22Rv1 (cell line): Measurements from ENCODE around the gene IP6K3.

Source experiments
- H3K27ac ChIP-seq: fragments of 450-650 bp; 2 replicates; pipeline ENCODE4 v1.5.1; 2017
- CTCF ChIP-seq: fragments of 450-650 bp; IDR thresholded peaks from 2 replicates; pipeline ENCODE4 v1.5.1; 2017; ENCODE audit warnings: mild to moderate bottlenecking
- ZFX ChIP-seq: fragments of 450-650 bp; IDR thresholded peaks from 2 replicates; pipeline ENCODE4 v1.6.1; 2017; ENCODE audit warnings: antibody characterized with exemption, borderline replicate concordance

The IP6K3 gene

DNA sequence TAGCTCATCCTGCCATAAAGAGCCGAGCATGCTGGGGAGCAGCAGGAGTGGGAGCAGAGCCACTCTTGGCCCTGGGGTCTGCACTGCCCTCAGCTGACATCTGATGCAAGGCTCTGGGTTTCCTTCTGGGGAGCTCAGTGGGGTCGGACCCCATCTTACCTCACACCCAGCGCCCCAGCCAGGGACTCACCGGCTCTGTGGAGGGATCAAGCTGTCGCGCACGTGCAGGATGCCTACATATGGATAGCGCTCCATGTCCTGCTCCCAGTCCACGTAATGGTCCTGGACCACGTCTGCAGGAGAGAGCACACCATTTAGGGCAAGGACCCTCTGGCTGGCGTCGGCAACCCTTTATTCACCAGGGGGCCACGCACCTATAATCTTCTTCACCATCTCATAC, 30.1 kb upstream of the IP6K3 start:
- TF ChIP-seq ZFX, result no peak
- no peak for TF ChIP-seq CTCF
- no peak overlapping the region for H3K27ac ChIP-seq

DNA sequence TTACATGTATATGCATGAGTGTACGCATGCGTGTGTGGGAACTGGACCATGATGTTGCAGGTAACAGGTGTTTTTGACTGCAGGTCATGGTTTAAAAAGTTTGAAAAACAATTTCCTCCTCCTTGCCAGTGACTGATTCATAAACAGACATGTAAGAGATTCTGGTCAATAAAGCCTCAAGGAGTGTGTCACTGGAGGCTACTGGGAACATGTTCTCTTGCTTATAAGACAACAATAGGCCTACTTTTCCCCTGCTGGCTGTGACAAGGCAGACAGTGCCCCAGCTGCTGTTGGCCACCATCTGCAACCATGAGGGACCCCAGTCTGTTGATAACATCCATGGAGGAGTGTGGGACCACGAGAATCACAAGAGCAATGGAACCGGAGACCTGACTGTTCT, 29.5 kb upstream of the IP6K3 start:
- H3K27ac ChIP-seq, result no peak overlapping the region
- no peak for TF ChIP-seq CTCF
- TF ChIP-seq ZFX, result no peak

DNA sequence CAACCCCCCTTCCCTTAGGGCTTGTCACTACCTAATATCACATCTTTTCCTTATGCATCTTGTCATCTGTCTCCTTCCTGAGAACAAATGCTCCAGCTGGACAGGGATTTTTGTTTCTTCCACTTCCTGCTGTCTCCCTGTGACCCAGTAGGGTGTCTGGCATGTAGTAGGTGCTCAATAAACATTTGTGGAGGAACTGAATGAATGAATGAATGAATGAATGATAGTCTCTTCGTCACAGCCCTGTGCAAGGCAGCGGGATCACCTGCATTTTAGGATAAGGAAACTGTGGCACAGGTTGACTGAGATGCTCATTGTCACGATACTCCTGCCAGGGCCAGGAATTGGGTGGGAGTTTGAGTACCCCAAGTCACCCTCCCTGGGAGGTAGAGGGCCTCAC, 28.1 kb upstream of the IP6K3 start:
- no peak overlapping the region for H3K27ac ChIP-seq
- TF ChIP-seq CTCF, result no peak
- TF ChIP-seq ZFX, result no peak

DNA sequence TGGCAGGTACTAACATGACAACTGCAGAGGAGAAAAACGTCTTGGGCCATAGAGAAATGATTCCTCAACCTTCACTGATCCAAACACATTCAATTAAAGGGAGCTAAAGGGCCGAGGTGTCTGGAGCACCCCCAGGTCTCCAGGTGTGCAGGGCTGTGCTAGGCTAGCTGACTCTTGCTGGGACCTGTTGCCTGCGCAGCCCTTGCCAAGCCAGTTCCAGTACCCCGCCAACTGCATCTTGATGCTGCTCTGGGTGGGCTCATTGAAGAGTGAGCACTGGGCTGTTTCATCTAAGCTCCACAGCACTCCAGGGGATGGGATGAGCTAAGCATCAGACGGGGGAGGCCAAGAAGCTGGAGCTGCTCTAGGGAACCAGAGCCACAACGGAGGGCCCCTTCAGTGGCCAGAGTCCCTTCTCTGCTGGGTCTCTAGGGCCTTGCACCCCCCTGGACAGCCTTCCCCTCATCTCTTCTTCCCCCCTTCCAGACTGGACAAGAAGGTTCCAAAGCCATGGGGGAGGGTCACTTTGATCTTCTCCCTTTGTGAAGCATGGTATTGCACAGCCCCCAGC, 26.3 kb upstream of the IP6K3 start:
- H3K27ac ChIP-seq, result no peak overlapping the region
- TF ChIP-seq CTCF, result no peak
- TF ChIP-seq ZFX, result no peak

DNA sequence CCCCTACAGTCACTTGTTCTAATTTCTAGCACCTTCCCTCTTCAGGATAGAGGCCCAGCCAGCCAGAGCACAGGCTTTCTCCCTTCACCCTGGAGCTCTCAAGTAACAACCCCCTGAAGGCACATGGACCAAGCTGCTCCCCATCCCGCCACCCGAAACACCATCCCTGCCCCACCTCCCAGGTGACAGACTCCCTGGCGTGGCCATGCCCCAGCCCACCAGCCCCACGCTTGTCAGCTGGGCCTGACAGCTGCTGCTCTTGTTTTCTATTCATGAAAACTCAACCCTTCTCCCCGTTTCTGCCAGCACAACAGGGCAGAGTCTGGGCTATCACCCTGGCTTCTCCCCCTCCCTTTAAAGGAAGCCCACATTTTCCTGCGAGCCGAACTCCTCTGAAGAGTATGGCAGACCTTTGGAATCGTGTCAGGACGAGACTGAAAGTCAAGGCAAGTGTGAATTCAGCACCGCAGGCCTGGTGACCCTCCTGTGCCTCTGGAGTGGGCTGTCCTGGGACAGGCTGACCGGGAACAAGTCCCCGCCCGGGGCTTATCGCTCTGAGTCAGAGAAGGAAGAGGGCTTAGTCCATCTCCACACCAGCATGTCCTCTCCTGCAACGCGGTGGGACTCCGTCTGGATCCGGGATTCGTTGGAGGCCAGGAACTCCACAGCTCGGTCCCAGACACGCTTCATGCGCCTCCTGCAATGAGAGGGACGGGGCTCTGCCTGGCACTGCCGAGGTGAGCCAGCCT, 25.6 kb upstream of the IP6K3 start:
- no peak overlapping the region for H3K27ac ChIP-seq
- no peak for TF ChIP-seq ZFX
- no peak for TF ChIP-seq CTCF

GRCh38 chr6:33771146-33772081, 24.7 kb upstream of the IP6K3 start:
- peak; percentile 97 for TF ChIP-seq CTCF
- no peak for TF ChIP-seq ZFX
- no peak overlapping the region for H3K27ac ChIP-seq

- TF ChIP-seq ZFX, result no peak
- no peak for TF ChIP-seq CTCF
- H3K27ac ChIP-seq, result no peak overlapping the region
Observed at GRCh38 chr6:33770833-33771145, 24.1 kb upstream of the IP6K3 start.
